ENCODE measurements around the gene CX3CL1. TPM values are rescaled to one million over a fixed set of nuclear protein-coding genes. Genes with fewer than 3 reads are reported as not detected.

The CX3CL1 gene
- total and polyA plus RNA-seq, 2 of the 13 experiments (the other 11 are each of a cell fraction or from before 2014, with no cell fraction given), result 57.3 to 60.8 TPM

GRCh38 chr16:57382535-57383275 lies 10.4 kb downstream of the CX3CL1 start (continued):
- no peak for TF ChIP-seq NR2C2 (CRISPR knock-in tag; IDR thresholded peaks at IDR 0.05; ENCODE audit: borderline replicate concordance)
- peak; percentile 74 for TF ChIP-seq AGO2 (optimal IDR thresholded peaks at IDR 0.05; ENCODE audit: low read depth, low read length)
- no peak for TF ChIP-seq THAP8 (CRISPR knock-in tag; IDR thresholded peaks at IDR 0.05; ENCODE audit: borderline replicate concordance)
- TF ChIP-seq TCF7 (IDR thresholded peaks at IDR 0.05; ENCODE audit: low read depth), result no peak
- peak; percentile 8; the same call in 1 of the 2 replicates for TF ChIP-seq ZBTB33 (CRISPR knock-in tag; IDR thresholded peaks at IDR 0.05)
- no peak for TF ChIP-seq MAZ (IDR thresholded peaks at IDR 0.05; ENCODE audit: borderline replicate concordance, low read depth, low read length)
- 0 out of 2 replicates have a peak, but pooled peaks have one; percentile 33 for TF ChIP-seq MAZ (CRISPR knock-in tag; IDR thresholded peaks at IDR 0.05; ENCODE audit: low read depth)
- no peak for TF ChIP-seq ZSCAN22 (CRISPR knock-in tag; IDR thresholded peaks at IDR 0.05)
- TF ChIP-seq ZKSCAN8 (CRISPR knock-in tag; IDR thresholded peaks at IDR 0.05; ENCODE audit: borderline replicate concordance), result no peak
- TF ChIP-seq ADNP (CRISPR knock-in tag; IDR thresholded peaks at IDR 0.05), result no peak
- TF ChIP-seq ZNF264 (CRISPR knock-in tag; IDR thresholded peaks at IDR 0.05), result no peak
- peak; percentile 4 for TF ChIP-seq RBM39 (IDR thresholded peaks at IDR 0.05; ENCODE audit: low read depth, low read length, poor library complexity, severe bottlenecking)
- no peak for TF ChIP-seq SP1 (IDR thresholded peaks at IDR 0.05)
- 0 out of 2 replicates have a peak, but pooled peaks have one; percentile 11 for TF ChIP-seq SP1 (CRISPR knock-in tag; IDR thresholded peaks at IDR 0.05)
- TF ChIP-seq TP53 (CRISPR knock-in tag; conservative IDR thresholded peaks at IDR 0.05), result no peak
- no peak for TF ChIP-seq ZNF883 (CRISPR knock-in tag; IDR thresholded peaks at IDR 0.05; ENCODE audit: not compliant biosample characterization)
- TF ChIP-seq GABPB1 (CRISPR knock-in tag; IDR thresholded peaks at IDR 0.05), result no peak
- TF ChIP-seq ZBTB4 (CRISPR knock-in tag; IDR thresholded peaks at IDR 0.05; ENCODE audit: borderline replicate concordance), result no peak
- no peak for TF ChIP-seq ZNF496 (CRISPR knock-in tag; IDR thresholded peaks at IDR 0.05; ENCODE audit: insufficient replicate concordance)
- TF ChIP-seq TBL1XR1 (IDR thresholded peaks at IDR 0.05; ENCODE audit: borderline replicate concordance, low read length, partially characterized antibody), result no peak

Measured in HepG2 (cell line).